Right renal pelvis (tissue), 4 donors: Measurements from ENCODE around the gene TBX18. TPM values are rescaled to one million over a fixed set of nuclear protein-coding genes. Genes with fewer than 3 reads are reported as not detected.

ENCODE experiments used
- DNase-seq, 4 donors: peaks; one replicate each; pipeline ENCODE4 v3.0.0-alpha.2; 2013; ENCODE audit warnings: low read depth in 4 of 4, low spot score in 3 of 4, missing footprints in 1 of 4
- polyA plus RNA-seq, 4 donors: library from polyadenylated mRNA; unstranded; fragments of 120-200 nt; gene quantifications; one replicate each; pipeline ENCODE4 v1.2.1, GENCODE V29; 2013; ENCODE audit not compliant: insufficient read length in 4 of 4

TBX18 gene
- polyA plus RNA-seq, 4 donors = 7.1 to 11.4 (median 10.0) TPM

DNA sequence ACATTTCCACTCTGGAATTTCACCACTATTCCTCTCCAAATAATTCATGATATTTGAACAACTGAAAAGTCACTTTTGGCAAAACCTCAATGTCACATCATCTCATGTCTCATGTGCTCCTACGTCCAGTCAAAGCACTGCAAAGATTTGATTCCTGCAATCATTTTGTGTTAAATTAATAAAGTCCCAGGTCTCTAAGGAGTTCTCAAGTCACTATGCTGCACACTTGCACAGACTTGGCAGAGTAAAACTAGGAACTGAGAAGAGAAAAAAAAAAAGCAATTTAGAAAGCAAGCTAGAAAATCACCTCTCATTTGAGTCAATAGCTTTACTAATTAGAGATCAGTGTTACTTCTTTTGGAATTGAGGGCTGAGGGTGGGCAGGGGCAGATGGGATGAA is 11.2 kb downstream of the TBX18 start:
- DNase-seq = no peak

DNA sequence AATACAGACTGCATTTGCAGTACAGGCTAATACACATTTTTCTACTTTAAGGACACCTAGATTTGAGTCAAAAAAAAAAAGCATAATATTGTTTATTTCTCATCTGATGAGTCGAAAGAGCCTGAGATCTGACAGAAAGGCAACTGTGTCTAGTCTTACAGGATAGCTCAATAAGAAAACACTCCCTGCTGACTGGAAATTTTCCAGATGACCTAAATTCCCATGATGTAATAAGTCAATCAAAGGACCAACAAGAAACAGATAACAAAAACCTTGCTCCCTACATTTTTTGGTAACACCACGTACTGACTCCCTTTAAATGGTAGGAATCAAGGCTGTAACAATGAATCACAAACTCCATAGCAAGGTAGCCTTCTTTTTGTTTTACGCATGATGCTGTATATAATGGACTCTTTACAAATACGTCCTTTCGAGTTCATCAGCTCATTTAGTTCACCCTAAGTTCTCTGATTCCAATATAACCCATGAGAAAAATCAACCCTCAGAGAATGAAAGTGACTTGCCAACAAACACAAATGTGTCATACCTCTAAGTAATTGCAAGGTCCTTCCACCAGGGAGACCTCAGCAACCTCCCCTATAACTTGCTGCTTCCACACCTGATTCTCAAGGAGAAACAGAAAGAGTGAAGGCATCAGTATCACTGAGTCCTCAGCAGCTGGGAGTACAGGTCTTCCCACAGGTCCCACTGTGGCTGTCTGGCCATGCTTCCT is 12.1 kb downstream of the TBX18 start:
- no peak for DNase-seq

DNA sequence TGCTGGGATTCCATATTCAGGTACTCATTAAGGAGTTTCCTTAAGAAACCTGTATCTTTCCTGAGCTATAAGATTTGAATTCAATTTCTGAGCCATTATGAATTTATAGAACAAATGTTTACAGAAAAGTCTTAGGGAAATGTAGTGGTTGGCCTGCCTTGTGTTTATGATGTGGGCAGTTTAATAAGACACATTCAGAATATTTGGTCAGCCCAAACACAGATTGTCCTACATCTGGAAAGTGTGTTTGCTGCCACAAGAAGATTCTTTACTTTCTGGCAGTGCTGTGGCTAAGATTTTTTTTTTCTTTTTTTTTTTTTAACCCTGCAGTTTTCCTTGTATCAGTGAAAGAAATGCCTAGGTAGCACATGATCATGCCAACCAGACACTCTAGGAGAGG is 15.2 kb downstream of the TBX18 start:
- DNase-seq = no peak

DNA sequence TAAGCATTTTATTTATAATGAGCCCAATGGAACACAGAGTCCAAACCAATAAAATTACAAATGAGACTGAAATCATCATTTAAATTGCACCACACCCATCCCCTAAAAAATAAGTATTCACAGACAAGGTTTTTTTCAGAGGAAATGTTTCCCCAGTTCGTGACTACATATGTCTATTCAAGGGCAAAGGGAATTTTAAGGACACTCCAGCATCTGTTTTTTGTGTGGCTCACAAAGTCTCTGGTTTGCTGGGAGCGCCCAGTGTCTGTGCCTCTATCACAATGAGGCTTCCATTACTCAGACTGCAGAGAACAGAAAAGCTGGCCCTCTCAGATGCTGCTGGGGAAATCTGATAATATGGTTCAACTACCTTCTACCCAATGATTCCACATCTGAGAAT is 16.0 kb downstream of the TBX18 start:
- DNase-seq = no peak

DNA sequence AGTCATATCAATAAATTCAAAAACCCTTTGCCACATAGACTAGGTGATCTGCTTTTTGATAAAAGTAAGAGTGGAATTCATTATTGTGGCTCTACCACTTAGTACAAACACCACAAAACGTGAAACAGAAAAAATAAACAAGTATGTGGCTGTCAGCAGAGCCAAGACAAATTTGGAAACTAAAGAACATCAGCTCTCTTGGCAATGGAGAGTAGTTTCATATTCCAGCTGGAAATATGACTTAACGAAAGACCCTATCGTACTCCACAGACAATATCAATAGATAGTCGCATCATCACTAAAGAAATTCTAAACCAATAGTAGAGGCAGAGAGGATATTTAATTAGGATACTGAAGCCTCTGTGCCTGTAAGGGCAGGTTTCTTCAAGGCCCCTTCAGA is 20.8 kb downstream of the TBX18 start:
- no peak for DNase-seq

DNA sequence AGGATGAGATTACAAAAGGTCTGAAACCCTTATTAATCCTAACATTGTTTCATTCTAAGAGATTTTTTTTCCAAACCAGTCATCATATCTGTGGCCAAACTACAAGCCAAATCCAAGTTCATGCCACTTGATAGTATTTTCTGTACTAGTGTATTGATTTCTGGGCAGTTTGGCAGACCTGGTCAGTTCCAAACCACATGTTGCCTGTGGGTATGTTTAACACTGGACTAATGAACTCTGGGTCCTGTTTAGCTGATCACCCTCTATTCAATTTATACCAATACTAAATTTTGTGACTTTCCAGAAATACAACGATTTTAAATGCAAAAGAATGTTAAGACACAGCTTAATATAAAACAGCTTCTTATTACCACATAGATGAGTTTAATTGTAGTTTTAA is 24.0 kb downstream of the TBX18 start:
- DNase-seq = no peak

DNA sequence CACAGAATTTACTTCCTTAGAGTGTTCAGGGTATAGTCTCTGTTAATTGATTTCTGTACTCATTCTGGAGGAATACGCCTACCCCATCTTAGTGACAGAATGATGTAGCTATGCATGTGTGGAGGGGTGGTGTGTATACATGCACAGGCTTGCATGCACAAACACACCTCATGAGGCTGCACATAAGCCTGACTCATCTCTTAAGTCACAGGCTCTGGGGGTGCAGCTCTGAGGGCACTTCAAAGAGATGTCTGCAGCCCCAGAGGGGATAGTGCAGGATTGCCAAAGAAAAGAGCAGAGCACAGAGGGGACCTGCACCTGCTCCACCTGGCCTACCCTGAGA is 24.6 kb downstream of the TBX18 start:
- DNase-seq = no peak

DNA sequence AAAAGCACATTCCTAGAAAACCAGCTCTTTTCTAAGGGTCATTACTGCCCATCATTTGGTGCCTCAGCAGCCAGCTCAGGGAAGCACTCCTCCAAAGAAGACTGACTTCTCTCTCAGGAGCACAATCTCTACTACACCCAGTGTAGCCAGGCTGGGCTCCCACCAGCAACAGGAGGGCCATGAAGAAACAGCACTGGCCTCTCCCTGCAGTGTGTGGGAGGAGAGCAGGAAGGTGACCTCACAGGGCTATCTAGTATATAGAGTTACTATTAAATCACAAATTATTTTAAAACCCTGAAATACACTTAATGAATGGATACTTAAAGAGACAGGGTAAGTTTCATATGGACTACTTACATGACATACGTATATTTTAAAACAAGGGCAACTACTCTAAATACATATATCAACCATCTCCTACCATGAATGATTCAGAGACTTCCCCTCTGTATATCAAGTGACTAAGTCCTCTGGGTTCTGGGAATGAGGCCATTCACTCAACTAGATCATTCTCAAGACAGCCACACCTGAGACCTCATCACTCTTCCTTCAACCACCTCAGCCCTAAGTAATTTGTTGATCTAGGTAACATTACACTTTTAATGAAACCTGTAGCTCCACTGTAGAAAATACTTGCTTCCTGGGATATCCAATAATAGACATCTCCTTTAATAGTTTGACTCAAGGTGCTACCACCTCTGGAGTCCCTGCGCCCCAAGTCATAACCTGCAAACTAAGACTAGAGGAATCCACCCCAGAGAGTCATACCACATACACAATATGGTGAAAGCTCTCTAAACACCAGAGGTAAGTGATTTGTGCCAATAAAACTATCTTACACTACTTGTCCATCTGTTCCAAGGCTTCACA is 25.2 kb downstream of the TBX18 start:
- DNase-seq = no peak

DNA sequence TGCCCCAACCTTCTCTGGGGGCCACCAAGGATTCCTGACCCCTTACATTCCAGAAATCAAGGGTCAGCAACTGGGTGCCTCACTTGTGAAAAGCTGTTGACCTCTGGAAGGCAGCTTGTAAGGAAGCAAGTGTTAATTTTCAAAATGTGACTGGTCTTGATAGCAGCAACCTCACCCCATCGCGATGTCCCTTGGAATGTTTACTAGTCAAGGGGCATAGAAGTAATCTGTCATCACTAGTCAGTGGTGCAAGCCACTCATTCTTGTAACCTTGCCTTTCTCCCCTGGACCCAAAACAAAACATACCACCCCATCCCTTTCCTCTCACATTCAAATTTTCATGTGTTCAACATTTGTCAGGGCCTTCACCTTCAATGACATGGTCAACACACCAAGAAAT is 30.5 kb downstream of the TBX18 start:
- no peak for DNase-seq

DNA sequence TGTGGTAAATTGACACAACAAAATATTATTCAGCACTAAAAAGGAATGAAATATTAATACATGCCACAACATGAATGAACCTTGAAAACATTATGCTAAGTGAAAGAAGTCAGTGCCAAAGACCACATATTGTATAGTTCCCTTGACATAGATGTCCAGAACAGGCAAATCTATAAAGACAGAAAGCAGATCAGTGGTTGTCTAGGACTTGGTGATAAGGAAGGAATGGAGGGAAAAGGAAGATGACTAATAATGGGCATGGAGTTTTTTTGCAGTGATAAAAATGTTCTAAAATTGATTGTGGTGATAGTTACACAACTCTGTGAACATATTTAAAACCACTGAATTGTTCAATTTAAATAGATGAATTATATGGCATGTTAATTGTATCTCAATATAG is 32.5 kb downstream of the TBX18 start:
- DNase-seq = no peak

DNA sequence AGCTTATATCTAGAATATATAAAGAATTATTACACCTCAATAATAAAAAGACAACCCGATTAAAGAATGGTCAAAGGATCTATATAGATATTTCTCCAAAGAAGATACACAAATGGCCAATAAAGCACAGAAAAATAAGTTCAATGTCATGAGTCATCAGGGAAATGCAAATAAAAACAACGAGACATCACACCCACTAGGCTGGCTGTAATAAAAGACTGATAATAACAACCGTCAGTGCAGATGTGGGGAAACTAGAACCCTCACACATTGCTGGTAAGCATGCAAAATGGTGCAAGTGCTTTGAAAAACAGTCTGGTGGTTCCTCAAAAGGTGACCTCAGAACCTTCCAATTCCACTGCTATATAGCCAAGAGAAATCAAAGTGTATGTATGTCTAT is 33.0 kb downstream of the TBX18 start:
- DNase-seq = no peak

DNA sequence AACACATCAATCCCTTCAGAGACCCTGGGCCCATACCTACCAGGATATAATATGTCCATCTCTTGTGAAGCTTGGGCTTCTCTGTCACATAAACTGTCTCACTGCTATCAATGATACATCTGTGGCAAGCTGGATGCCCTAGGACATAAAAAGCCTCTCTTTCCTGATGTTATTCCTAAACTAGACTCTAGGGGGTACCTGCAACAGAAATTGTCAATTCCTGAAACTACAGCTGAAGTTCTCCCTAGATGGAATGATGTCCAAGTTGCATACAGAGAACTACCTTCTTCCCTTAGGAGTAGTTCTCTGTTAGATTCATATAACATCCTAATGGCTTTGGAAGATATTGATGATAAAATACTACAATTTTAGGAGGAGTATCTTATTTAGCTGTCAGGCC is 35.8 kb downstream of the TBX18 start:
- DNase-seq = no peak

DNA sequence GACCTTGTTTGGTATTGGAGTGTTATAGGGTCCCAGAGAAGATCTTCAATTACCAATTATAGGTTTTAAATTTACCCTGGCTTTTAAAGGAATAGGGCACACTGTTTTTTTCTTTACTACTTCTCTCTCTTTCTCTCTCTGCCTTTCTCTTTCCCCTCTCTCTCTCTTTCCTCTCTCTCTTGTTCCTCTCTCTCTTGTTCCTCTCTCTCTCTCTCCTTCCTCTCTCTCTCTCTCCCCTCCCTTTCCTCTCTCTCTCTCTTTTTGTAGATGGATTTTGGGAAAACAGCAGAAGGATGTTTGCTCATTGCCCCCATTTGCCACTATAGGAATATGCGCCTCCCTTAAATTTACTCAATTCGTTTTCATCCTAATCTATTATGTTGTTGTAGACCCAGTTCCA is 45.2 kb downstream of the TBX18 start:
- no peak for DNase-seq

DNA sequence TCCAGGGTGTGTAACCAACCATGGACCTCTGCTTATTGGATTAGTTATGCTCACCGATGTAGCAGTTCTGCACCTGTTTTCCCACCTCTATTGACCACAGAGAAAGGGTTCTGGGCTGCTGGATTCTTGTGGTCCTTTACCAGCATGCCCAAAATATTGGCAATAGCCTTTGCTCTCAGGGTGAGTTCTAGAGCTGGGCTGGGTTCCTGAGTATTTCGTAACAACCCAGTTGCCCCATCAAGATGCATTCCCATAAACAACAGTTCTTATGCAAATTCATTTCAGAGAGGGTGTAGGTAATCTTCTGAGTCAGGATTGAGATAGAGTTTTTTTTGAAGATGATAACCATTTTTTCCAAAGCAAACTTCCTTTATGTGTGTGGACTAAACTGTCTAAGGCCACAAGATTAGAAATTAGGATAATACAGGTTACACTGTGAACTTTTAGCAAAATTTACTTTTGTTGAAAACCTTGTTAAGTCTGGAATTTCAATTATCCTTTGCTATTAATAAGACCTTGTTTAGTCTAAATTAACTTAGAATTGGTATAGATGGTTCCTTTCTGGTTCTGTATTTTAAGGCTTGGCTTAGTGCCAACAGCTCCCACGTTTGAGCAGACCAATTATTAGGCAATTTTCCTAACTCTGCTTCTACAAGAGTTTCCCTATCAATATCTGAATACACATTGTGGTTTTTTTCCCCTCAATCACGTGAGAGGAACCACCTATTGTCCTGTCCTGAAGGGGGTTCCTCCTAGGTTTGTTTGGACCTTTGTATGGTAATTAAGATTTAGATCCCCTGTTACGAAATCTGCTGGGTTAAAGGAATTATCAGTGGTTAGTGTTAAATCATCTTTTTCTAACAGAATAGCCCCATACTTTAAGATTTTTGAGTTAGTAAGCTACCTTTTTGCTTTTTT is 46.1 kb downstream of the TBX18 start:
- DNase-seq = no peak

DNA sequence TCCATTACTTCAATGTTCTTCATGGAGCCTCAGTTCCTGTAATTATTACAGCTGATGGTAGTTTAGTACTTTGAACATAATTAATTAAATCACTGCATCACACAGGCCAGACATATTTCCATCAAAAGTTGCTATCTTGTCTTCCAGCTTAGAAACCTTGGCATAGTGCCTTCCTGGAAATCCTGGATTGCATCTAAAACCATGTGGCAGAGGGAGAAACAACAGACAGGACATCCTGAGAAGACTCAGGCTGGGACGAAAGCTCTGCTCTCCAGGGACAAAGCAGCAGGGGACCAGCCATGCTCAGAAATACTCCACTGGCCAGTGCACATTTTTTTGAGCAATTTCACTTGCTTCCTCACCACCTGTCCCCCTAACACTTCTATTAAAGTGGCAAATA is 55.3 kb downstream of the TBX18 start:
- no peak for DNase-seq

DNA sequence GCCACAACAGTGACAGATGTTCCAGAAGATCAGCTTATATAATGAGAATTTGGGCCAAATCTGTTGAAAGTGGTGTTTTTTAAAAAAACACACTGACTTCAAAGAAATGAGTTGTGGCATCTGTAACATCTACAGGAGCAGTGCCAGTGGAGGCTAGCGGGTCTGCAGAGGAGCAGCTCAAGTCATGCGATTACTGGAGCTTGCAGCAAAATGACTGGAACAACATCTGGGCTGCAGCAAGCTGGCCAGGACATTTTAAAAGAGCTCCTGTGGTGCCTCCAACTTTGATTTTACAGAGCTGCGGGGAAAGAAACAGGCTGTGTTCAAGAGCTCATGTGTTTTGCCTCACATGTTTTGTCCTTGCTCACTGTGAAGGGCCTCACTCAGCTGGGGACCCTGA is 57.2 kb downstream of the TBX18 start:
- no peak for DNase-seq

DNA sequence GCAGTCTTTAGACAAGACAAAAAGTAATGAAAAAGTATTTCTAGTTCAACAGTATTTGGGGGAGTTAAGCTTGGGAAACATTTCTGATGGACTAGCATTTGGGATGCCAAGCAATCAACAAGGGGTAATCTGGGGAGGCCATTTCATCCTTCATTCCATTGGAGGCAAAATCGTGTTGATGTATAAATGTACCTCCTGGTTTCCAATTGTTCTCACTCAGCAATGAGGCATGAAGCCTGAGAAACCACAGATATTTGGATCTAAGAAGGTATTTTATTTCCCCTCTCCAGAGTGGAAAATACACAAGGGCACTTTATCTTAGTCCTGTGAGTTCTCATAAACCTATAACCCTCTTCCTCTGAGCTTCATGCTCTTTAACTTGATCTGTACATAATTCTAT is 68.2 kb downstream of the TBX18 start:
- no peak for DNase-seq

DNA sequence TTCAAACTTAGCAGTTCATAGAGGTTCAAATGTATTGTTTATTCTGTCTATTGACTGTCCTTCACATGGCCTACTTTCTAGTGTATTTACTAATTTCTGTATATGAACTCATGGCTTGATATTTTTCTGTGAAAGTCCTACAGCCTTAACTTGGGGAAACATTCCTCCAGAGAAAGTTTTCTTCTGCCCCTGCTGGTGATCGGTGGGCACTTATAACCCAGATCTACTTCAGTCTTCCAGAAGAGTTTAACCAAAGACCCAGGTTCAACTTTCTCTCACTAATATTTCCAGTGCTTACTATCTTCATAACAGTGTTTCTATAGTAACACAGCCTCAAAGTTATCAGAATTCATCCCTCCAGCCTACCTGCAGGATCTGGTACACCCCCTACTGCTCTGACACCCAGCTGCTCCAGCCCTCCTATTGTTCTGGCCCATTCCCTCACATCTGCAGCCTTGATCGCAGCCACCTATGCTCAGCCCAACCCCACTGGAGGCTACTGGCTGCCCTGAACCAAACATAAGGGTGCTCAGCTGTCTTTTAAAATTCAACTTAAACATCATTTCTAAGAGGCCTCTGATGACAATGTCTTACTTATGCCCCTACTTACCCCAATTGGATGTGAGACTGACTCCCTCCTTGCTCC is 72.3 kb downstream of the TBX18 start:
- no peak for DNase-seq

DNA sequence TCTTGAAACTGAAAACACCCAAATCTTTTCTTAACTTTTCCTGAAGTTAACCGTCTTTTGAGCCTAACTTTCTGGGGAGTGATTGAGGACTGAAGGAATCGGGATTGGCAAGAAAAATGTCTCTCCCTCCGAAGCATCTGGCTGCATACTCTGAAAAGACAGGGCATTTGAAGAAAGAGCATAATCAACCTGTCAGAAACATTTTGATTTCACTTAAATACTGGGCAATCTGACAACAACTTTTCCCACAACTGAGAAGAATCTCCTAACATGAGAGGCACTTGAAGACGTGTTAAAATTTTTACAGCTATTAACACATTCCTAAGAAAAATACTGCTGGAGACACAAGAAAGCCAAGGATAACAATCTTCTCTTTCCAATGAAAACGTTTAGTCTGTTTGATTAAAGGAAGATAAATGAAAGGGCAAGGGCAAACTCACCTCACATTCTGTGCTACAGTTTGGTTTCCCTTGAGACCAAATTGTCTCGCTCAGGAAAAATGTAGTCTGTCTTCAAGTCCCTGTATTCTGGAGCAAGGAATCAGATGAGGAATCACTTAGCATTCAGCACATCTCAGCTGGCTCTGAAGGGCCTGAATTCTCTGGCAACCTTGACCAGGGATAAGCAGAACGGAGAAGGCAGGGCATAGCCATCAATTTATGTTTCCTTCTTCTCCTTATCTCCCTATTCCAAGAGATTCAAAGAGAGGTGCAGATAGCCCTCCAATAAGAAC is 76.1 kb downstream of the TBX18 start:
- no peak for DNase-seq

DNA sequence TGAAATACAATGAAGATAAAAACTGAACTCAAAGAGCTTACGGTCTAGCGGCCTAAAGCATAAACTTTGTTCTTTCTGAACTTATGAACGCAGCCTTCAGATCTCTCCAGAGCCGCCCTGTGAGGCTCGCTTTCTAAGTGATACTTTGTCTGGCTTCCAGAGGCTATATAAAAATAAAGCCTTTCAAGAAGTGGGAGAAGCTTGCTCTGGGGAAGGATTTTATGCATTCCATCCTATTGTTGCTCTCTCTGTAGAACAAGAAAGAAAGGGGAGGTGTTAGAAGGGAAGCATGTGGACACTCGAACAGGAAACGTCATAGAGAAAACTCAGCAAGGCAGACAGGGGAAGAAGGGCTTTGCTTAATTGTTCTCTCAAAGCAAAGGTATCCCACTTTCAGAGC is 77.0 kb downstream of the TBX18 start:
- peak in 1 of 4 donors; percentile 4 for DNase-seq
